ENCODE results near the gene BLTP1. TPM values are rescaled to one million over a fixed set of nuclear protein-coding genes. Genes with fewer than 3 reads are reported as not detected.
"Not testable (repeated sequence)": the region's sequence is repeated elsewhere in the genome, so short reads cannot be mapped to it uniquely, and the experiment has no call there.

The BLTP1 gene
- 10 to 100 TPM; 14.7 to 20.2 (median 15.0) TPM for polyA plus RNA-seq

- WGBS, 3 donors, result 0 to 1% (median 0%) methylated on average over 38 to 53 of the region's 53 CpGs
- H3K27ac ChIP-seq (ENCODE audit: low read depth, low read length), result peak within 1 kb of the TSS; percentile 68
These were observed at the start of gene BLTP1 for GRCh38 chr4:122151982-122152710. BLTP1 (plus strand) TSS chr4:122152331; CDS start chr4:122170648, 18,317 bp downstream.

DNA sequence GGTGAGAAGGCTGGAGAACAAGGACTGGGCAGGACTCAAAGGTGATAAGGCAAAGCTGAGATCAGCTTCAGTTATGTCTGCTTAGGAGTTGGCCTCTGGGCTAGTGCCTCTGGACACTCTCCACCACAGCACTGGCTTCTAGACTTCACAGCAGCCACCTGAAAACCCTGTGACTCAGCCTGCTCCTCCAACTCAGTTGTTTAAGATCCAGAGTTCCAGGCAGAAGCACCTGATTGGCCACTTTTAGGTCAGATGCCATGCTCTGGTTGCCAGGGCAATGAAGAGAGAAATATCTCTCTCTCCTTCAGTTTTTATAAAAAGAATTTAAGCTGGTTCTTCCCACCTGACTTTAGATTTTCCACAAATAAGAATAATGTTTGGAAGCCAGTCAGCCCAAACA is 47.9 kb upstream of the BLTP1 start:
- no peak overlapping the region for H3K27ac ChIP-seq (ENCODE audit: low read depth, low read length)

- 49 to 83% (median 56%) methylated on average over 2 of the region's 2 CpGs for WGBS, 3 donors
- H3K27ac ChIP-seq (ENCODE audit: low read depth, low read length), result no peak overlapping the region
These were observed 44.5 kb upstream of the BLTP1 start for GRCh38 chr4:122107680-122108079.

- WGBS, 3 donors, result 89 to 93% (median 92%) methylated on average over 11 to 14 of the region's 14 CpGs
- H3K27ac ChIP-seq (ENCODE audit: low read depth, low read length), result not testable (repeated sequence)
These were observed 41.8 kb upstream of the BLTP1 start for GRCh38 chr4:122110304-122110703.

DNA sequence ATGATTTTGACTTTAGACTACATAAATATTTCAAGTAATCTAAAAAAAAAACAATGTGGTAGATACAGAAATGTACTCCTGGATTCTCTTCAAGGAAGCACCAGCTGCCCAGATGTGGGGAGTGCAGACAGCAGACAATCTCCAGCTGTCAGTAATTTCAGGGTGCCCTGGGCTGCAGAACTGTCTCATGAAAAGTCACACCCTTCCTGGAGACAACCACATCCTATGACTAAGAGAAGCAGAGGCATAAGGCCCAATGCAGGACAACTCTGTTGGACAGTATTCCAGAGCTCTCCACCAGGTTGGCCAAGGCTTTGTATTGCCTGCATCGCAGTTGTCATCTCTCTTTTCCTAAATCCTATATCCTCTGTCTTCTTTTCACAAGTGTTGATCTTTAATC is 34.4 kb upstream of the BLTP1 start:
- 95 to 98% (median 96%) methylated on average over 1 of the region's 1 CpG for WGBS, 3 donors
- H3K27ac ChIP-seq (ENCODE audit: low read depth, low read length), result no peak overlapping the region

- no peak overlapping the region for H3K27ac ChIP-seq (ENCODE audit: low read depth, low read length)
- 48 to 85% (median 84%) methylated on average over 1 of the region's 1 CpG for WGBS, 3 donors
These were observed 33.9 kb upstream of the BLTP1 start for GRCh38 chr4:122118243-122118642.

GRCh38 chr4:122119739-122120138 is 32.4 kb upstream of the BLTP1 start:
- H3K27ac ChIP-seq (ENCODE audit: low read depth, low read length), result no peak overlapping the region
- 92 to 100% (median 92%) methylated on average over 1 of the region's 1 CpG for WGBS, 3 donors

DNA sequence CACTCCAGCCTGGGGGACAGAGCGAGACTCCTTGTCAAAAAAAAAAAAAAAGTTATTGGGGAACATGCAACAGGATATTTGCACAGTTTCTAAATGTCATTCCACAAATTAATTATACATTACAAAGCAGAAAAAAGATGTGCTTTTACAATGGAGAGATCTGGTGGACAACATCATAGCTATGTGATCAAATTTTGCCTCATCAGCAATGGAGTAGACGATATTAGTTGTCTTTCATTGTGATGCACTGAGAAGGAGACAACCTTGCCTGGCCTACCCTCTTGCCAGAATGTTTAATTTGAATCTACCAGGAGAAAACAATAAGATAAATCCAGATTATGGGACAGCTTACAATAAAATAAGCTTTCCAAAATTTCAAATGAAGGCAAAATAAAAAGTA is 30.5 kb upstream of the BLTP1 start:
- 84 to 93% (median 91%) methylated on average over 2 of the region's 2 CpGs for WGBS, 3 donors
- H3K27ac ChIP-seq (ENCODE audit: low read depth, low read length), result no peak overlapping the region

GRCh38 chr4:122122083-122122482 is 30.0 kb upstream of the BLTP1 start:
- WGBS, 3 donors, result 66 to 77% (median 77%) methylated on average over 2 of the region's 2 CpGs
- H3K27ac ChIP-seq (ENCODE audit: low read depth, low read length), result no peak overlapping the region

GRCh38 chr4:122129061-122129460 is 23.1 kb upstream of the BLTP1 start:
- 78 to 87% (median 81%) methylated on average over 1 of the region's 1 CpG for WGBS, 3 donors
- no peak overlapping the region for H3K27ac ChIP-seq (ENCODE audit: low read depth, low read length)

DNA sequence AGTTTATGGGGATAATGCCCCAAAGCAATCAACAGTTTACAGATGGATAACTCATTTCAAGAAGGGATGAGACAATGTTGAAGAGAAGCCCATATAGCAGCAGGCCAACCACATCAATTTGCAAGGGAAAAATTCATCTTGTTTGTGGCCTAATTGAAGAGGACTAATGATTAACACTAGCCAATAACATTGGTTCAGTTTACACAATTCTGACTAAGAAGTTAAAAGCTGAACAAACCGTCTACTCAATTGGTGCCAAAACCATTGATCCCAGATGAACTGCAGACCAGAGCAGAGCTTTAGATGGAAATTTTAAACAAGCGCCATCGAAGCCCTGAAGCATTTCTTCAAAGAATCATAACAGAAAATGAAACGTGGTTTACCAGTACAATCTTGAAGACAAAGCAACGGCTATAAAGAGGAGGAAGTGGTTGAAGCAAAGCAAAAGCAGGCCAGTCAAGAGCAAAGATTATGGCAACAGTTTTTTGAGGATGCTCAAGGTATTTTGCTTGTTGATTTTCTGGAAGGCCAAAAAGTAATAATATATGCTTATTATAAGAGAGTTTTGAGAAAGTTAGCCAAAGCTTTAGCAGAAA is 20.5 kb upstream of the BLTP1 start:
- no peak overlapping the region for H3K27ac ChIP-seq (ENCODE audit: low read depth, low read length)
- 68 to 74% (median 72%) methylated on average over 5 of the region's 5 CpGs for WGBS, 3 donors

DNA sequence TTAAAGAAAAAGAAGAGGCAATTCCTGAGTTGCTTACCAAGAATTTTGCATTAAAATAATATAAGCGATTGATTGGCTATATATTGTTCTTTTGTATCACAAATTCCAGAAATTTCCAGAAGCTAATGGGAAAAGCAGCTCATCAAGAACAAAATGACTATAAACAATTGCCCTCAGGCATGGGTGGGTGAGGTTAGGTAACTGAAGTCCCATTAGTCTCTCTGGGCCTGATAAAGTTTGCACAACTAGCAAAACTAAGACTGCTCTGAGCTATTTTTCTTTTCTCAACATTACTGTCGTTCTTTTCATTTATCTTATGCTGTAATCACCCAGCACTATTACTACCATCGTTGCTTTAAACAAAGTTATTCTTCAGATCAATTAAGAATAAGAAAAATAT is 19.2 kb upstream of the BLTP1 start:
- 60 to 86% (median 72%) methylated on average over 3 of the region's 3 CpGs for WGBS, 3 donors
- no peak overlapping the region for H3K27ac ChIP-seq (ENCODE audit: low read depth, low read length)

GRCh38 chr4:122139139-122139538 is 13.0 kb upstream of the BLTP1 start:
- 77 to 83% (median 83%) methylated on average over 3 of the region's 3 CpGs for WGBS, 3 donors

DNA sequence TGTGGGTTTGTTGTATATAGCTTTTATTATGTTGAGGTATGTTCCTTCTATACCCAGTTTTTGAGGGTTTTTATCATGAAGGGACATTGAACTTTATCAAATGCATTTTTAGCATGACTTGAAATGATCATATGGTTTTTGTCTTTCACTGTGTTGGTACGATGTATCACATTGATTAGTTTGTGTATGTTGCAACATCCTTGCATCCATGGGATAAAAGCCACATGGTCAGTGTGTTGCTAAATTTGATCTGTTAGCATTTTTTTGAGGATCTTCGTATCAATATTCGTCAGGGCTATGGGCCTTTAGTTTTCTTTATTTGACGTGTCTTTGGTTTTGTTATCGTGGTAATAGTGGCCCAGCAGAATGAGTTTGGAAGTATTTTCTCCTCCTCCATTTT is 11.3 kb upstream of the BLTP1 start:
- H3K27ac ChIP-seq (ENCODE audit: low read depth, low read length), result no peak overlapping the region
- WGBS, 3 donors, result 83 to 93% (median 92%) methylated on average over 5 of the region's 5 CpGs

More at GRCh38 chr4:122139139-122139538, 13.0 kb upstream of the BLTP1 start:
- no peak overlapping the region for H3K27ac ChIP-seq (ENCODE audit: low read depth, low read length)

DNA sequence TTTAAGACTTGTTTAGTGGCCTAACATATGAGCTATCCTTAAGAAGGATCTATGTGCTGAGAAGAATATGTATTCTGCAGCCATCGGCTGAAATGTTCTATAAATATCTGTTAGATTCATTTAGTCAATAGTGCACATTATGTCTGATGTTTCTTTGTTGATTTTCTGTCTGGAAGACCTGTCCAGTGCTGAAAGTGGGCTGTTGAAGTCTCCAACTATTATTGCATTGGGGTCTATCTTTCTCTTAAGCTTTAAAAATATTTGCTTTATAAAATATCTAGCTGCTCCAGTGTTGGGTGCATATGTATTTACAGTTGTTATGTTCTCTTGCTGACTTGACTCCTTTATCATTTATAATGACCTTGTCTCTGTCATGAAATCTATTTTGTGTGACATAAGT is 9.4 kb upstream of the BLTP1 start:
- no peak overlapping the region for H3K27ac ChIP-seq (ENCODE audit: low read depth, low read length)
- WGBS, 3 donors, result 60 to 85% (median 73%) methylated on average over 1 of the region's 1 CpG

DNA sequence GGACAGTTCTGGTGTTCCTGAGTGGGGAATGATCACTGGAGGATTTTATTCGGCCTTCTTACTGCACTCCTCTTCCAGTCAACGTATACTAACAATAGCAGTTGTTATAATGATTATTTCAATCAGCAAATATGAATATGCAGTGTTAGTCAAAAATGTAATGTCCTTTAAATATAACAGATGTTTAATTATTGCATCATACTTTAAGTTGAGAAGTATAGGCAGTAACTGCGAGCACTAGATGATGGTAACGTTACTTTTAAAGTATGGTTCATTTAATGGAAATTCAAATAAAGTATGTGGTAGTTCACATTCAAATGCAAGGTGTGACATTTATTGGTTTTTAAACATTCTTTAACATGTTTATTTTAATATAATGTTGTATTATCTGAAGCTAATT is 5.5 kb upstream of the BLTP1 start:
- 84 to 96% (median 94%) methylated on average over 4 of the region's 4 CpGs for WGBS, 3 donors
- no peak overlapping the region for H3K27ac ChIP-seq (ENCODE audit: low read depth, low read length)

DNA sequence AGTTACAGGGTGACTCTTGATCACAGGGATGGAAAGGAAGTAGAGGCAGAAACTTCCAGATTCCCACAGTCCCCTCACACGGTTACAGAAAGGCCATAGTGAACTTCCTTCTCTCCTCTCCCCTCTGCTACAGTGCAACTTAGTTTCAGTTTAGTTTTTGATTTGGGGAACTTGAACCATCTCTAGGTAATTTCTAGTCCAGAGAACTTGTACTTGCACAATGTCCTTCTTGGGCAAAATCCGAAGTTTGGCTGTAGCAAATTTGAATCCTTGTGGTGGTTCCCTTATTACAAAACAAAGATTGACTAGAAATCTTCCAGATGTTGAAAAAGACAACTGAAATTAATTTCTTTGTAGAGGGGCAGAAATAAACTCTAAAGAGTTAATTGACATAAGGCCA is 1.2 kb upstream of the BLTP1 start:
- whole genome bisulfite sequencing, 3 donors, result 37 to 94% (median 48%) methylated on average over 2 of the region's 2 CpGs
- H3K27ac ChIP-seq (ENCODE audit: low read depth, low read length), result no peak overlapping the region

- peak overlapping the region; percentile 68 for H3K27ac ChIP-seq (ENCODE audit: low read depth, low read length)
- 0 to 1% (median 0%) methylated on average over 16 of the region's 16 CpGs for WGBS, 3 donors
These were observed 638 bp downstream of the BLTP1 start for GRCh38 chr4:122152711-122153226.

GRCh38 chr4:122156819-122157218 is 4.7 kb downstream of the BLTP1 start:
- no peak overlapping the region for H3K27ac ChIP-seq (ENCODE audit: low read depth, low read length)
- 87 to 100% (median 92%) methylated on average over 2 of the region's 2 CpGs for WGBS, 3 donors

GRCh38 chr4:122163301-122163700 is 11.2 kb downstream of the BLTP1 start:
- no peak overlapping the region for H3K27ac ChIP-seq (ENCODE audit: low read depth, low read length)
- WGBS, 3 donors, result 40 to 93% (median 75%) methylated on average over 3 of the region's 3 CpGs
